ENCODE results near the gene KCNT2. TPM values are rescaled to one million over a fixed set of nuclear protein-coding genes. Genes with fewer than 3 reads are reported as not detected.

The KCNT2 gene
- polyA plus RNA-seq, 1 of the 3 experiments (the other 2 are of a cell fraction) = 0.56 TPM

GRCh38 chr1:196531737-196532524 is 76.3 kb downstream of the KCNT2 start (continued):
- TF ChIP-seq FOXJ3 (CRISPR knock-in tag; IDR thresholded peaks at IDR 0.05) (no peak), TCF12 (IDR thresholded peaks at IDR 0.05) (no peak)

- ChIA-PET CTCF (no interaction called here), POLR2A (no interaction called here)
- Histone ChIP-seq H3K4me1 (ENCODE audit: control insufficient read depth in 1 of 2, insufficient read depth in 2 of 2, low read depth in 1 of 2, low read length in 1 of 2) (peaks cover 0 to 4% of the 10 kb centered on the region in 2 experiments; a peak in 1 of 4 replicates), H3K9me3 (no peaks in the 10 kb centered on the region), H3K79me2 (ENCODE audit: insufficient read depth) (no peaks in the 10 kb centered on the region), H3K27ac (ENCODE audit: low read depth in 2 of 2, low read length in 1 of 2) (no peak overlapping the region), H3F3A (replicated peaks; ENCODE audit: insufficient read depth) (no peaks in the 10 kb centered on the region), H3K36me3 (replicated peaks in 1 of 2; ENCODE audit: control insufficient read depth in 1 of 2, insufficient read depth in 2 of 2, low read length in 1 of 2) (no peaks in the 10 kb centered on the region), H2AFZ (ENCODE audit: low read depth) (peak overlapping the region; percentile 61; the same call in 1 of the 2 replicates), H3K4me2 (no peak overlapping the region), H3K27me3 (ENCODE audit: insufficient read depth) (no peaks in the 10 kb centered on the region), H3K9ac (no peak overlapping the region), H3K9me2 (no peaks in the 10 kb centered on the region), H3K4me3 (ENCODE audit: low read depth in 2 of 2, low read length in 1 of 2) (no peak overlapping the region), H4K20me1 (ENCODE audit: insufficient read depth) (no peaks in the 10 kb centered on the region)
- WGBS (ENCODE audit: low lambda C conversion rate) = 44% methylated on average over 2 of the region's 2 CpGs
- DNase-seq = no peak
- TF ChIP-seq FOSL2 (IDR thresholded peaks at IDR 0.05; ENCODE audit: borderline replicate concordance, low read depth) (no peak), POLR2AphosphoS5 (IDR thresholded peaks at IDR 0.05; ENCODE audit: low read depth, low read length) (no peak), SIN3A (IDR thresholded peaks at IDR 0.05; ENCODE audit: borderline replicate concordance, low read depth, low read length) (no peak), RFX5 (IDR thresholded peaks at IDR 0.05; ENCODE audit: low read length) (no peak), TCF12 (IDR thresholded peaks at IDR 0.05) (no peak), EP300 (IDR thresholded peaks at IDR 0.05; ENCODE audit: borderline replicate concordance in 1 of 2, low read depth in 1 of 2, low read length in 1 of 2) (no peak), MXI1 (IDR thresholded peaks at IDR 0.05; ENCODE audit: low read depth, low read length) (no peak), NRF1 (IDR thresholded peaks at IDR 0.05; ENCODE audit: low read depth, low read length) (no peak), GATA2 (CRISPR knock-in tag; IDR thresholded peaks at IDR 0.05) (no peak), MEF2A (IDR thresholded peaks at IDR 0.05; ENCODE audit: borderline replicate concordance, low read depth) (no peak), RAD21 (IDR thresholded peaks at IDR 0.05; ENCODE audit: low read length) (no peak), JUND (IDR thresholded peaks at IDR 0.05) (no peak)
- TF ChIP-seq, protein P1, sequence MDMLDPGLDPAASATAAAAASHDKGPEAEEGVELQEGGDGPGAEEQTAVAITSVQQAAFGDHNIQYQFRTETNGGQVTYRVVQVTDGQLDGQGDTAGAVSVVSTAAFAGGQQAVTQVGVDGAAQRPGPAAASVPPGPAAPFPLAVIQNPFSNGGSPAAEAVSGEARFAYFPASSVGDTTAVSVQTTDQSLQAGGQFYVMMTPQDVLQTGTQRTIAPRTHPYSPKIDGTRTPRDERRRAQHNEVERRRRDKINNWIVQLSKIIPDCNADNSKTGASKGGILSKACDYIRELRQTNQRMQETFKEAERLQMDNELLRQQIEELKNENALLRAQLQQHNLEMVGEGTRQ (IDR thresholded peaks at IDR 0.05; ENCODE audit: borderline replicate concordance, low read depth, low read length) = no peak
- TF ChIP-seq, protein P2, sequence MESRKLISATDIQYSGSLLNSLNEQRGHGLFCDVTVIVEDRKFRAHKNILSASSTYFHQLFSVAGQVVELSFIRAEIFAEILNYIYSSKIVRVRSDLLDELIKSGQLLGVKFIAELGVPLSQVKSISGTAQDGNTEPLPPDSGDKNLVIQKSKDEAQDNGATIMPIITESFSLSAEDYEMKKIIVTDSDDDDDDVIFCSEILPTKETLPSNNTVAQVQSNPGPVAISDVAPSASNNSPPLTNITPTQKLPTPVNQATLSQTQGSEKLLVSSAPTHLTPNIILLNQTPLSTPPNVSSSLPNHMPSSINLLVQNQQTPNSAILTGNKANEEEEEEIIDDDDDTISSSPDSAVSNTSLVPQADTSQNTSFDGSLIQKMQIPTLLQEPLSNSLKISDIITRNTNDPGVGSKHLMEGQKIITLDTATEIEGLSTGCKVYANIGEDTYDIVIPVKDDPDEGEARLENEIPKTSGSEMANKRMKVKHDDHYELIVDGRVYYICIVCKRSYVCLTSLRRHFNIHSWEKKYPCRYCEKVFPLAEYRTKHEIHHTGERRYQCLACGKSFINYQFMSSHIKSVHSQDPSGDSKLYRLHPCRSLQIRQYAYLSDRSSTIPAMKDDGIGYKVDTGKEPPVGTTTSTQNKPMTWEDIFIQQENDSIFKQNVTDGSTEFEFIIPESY (IDR thresholded peaks at IDR 0.05; ENCODE audit: borderline replicate concordance, low read depth) = no peak
- TF ChIP-seq, protein P3, sequence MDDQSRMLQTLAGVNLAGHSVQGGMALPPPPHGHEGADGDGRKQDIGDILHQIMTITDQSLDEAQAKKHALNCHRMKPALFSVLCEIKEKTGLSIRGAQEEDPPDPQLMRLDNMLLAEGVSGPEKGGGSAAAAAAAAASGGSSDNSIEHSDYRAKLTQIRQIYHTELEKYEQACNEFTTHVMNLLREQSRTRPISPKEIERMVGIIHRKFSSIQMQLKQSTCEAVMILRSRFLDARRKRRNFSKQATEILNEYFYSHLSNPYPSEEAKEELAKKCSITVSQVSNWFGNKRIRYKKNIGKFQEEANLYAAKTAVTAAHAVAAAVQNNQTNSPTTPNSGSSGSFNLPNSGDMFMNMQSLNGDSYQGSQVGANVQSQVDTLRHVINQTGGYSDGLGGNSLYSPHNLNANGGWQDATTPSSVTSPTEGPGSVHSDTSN (IDR thresholded peaks at IDR 0.05) = no peak
- TF ChIP-seq, protein P4, sequence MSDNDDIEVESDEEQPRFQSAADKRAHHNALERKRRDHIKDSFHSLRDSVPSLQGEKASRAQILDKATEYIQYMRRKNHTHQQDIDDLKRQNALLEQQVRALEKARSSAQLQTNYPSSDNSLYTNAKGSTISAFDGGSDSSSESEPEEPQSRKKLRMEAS (IDR thresholded peaks at IDR 0.05; ENCODE audit: low read depth) = no peak
- TF ChIP-seq, protein P5, sequence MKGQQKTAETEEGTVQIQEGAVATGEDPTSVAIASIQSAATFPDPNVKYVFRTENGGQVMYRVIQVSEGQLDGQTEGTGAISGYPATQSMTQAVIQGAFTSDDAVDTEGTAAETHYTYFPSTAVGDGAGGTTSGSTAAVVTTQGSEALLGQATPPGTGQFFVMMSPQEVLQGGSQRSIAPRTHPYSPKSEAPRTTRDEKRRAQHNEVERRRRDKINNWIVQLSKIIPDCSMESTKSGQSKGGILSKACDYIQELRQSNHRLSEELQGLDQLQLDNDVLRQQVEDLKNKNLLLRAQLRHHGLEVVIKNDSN (IDR thresholded peaks at IDR 0.05; ENCODE audit: borderline replicate concordance, low read depth) = no peak
- TF ChIP-seq, protein P6, sequence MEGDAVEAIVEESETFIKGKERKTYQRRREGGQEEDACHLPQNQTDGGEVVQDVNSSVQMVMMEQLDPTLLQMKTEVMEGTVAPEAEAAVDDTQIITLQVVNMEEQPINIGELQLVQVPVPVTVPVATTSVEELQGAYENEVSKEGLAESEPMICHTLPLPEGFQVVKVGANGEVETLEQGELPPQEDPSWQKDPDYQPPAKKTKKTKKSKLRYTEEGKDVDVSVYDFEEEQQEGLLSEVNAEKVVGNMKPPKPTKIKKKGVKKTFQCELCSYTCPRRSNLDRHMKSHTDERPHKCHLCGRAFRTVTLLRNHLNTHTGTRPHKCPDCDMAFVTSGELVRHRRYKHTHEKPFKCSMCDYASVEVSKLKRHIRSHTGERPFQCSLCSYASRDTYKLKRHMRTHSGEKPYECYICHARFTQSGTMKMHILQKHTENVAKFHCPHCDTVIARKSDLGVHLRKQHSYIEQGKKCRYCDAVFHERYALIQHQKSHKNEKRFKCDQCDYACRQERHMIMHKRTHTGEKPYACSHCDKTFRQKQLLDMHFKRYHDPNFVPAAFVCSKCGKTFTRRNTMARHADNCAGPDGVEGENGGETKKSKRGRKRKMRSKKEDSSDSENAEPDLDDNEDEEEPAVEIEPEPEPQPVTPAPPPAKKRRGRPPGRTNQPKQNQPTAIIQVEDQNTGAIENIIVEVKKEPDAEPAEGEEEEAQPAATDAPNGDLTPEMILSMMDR (IDR thresholded peaks at IDR 0.05) = no peak
Measured at GRCh38 chr1:196527919-196528318, 80.3 kb downstream of the KCNT2 start.
